Activated effector memory CD4-positive, alpha-beta T cell treated with Interleukin-2 at 50 U/mL for 16 hours (primary cell): ENCODE measurements around the gene INVS.
A peak's percentile ranks its signal among the peaks of the same experiment; 100 is the strongest.
"Not testable (repeated sequence)": the region's sequence is repeated elsewhere in the genome, so short reads cannot be mapped to it uniquely, and the experiment has no call there.

Experiments
- DNase-seq: peaks from one replicate; pipeline ENCODE4 v3.0.0-alpha.2; 2020

INVS gene

GRCh38 chr9:100208673-100209072 lies 109.6 kb downstream of the INVS start:
- DNase-seq = no peak

- no peak for DNase-seq
Measured at GRCh38 chr9:100211476-100211875, 112.4 kb downstream of the INVS start.

GRCh38 chr9:100213730-100214477 lies 114.9 kb downstream of the INVS start:
- DNase-seq = no peak

GRCh38 chr9:100216178-100216787 lies 117.2 kb downstream of the INVS start:
- DNase-seq = peak; percentile 24

- no peak for DNase-seq
Measured at GRCh38 chr9:100217536-100217935, 118.5 kb downstream of the INVS start.

GRCh38 chr9:100219347-100219746 lies 120.3 kb downstream of the INVS start:
- DNase-seq = no peak

- no peak for DNase-seq
Measured at GRCh38 chr9:100220936-100221335, 121.9 kb downstream of the INVS start.

GRCh38 chr9:100221538-100221937 lies 122.5 kb downstream of the INVS start:
- no peak for DNase-seq

- DNase-seq = no peak
Measured at GRCh38 chr9:100222674-100223073, 123.6 kb downstream of the INVS start.

GRCh38 chr9:100227636-100228035 lies 128.6 kb downstream of the INVS start:
- no peak for DNase-seq

- no peak for DNase-seq
Measured at GRCh38 chr9:100228352-100228869, 129.4 kb downstream of the INVS start.

GRCh38 chr9:100229136-100229535 lies 130.1 kb downstream of the INVS start:
- no peak for DNase-seq

GRCh38 chr9:100229561-100229960 lies 130.5 kb downstream of the INVS start:
- no peak for DNase-seq

- DNase-seq = not testable (repeated sequence)
Measured at GRCh38 chr9:100236986-100237385, 137.9 kb downstream of the INVS start.

- no peak for DNase-seq
Measured at GRCh38 chr9:100240512-100240911, 141.5 kb downstream of the INVS start.

GRCh38 chr9:100267211-100267610 lies 168.2 kb downstream of the INVS start:
- no peak for DNase-seq

- no peak for DNase-seq
Measured at GRCh38 chr9:100268271-100268670, 169.2 kb downstream of the INVS start.

GRCh38 chr9:100269656-100270055 lies 170.6 kb downstream of the INVS start:
- DNase-seq = no peak

GRCh38 chr9:100277166-100277979 lies 178.3 kb downstream of the INVS start:
- DNase-seq = no peak

- DNase-seq = no peak
Measured at GRCh38 chr9:100281066-100281465, 182.0 kb downstream of the INVS start.

- no peak for DNase-seq
Measured at GRCh38 chr9:100281676-100282387, 182.8 kb downstream of the INVS start.

- DNase-seq = no peak
Measured at GRCh38 chr9:100282388-100282719, 183.3 kb downstream of the INVS start.

- DNase-seq = no peak
Measured at GRCh38 chr9:100284247-100284646, 185.2 kb downstream of the INVS start.
